22Rv1 (cell line): Measurements from ENCODE around the gene GNG4.

ENCODE experiments used
- CTCF ChIP-seq: fragments of 450-650 bp; IDR thresholded peaks from 2 replicates; pipeline ENCODE4 v1.5.1; 2017; ENCODE audit warnings: mild to moderate bottlenecking
- ZFX ChIP-seq: fragments of 450-650 bp; IDR thresholded peaks from 2 replicates; pipeline ENCODE4 v1.6.1; 2017; ENCODE audit warnings: antibody characterized with exemption, borderline replicate concordance

DNA sequence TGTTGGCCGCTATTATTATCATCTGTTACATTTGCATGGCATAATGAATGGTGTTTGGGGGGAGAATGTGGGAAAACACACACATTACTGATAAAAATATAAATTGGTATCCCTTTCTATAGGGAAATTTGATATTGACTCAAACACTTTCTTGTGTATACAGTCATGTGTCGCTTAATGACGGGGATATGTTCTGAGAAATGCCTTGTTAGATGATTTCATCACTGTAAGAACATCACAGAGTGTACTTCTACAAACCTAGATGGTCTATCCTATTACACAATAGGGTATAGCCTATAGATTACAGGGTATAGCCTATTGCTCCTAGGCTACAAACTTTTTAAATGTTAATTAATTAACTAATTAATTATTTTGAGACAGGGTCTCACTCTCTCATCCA is 78.1 kb downstream of the GNG4 start:
- TF ChIP-seq CTCF (no peak), ZFX (no peak)
